Common myeloid progenitor, CD34-positive (primary cell): ENCODE data around the gene MEST.
"Not testable (repeated sequence)": the region's sequence is repeated elsewhere in the genome, so short reads cannot be mapped to it uniquely, and the experiment has no call there.

ENCODE experiments used
- CTCF ChIA-PET: fragments of 350-600 bp; sonication (Branson Sonifier 250); formaldehyde crosslinking; loops from one replicate; lab custom pipeline; 2021; ENCODE audit warnings: antibody characterized with exemption; lab: Charles Lee
- POLR2A ChIA-PET: fragments of 350-600 bp; sonication (Branson Sonifier 250); formaldehyde crosslinking; loops from one replicate; lab custom pipeline; 2021; ENCODE audit warnings: antibody characterized with exemption; lab: Charles Lee
- DNase-seq, 3 donors: peaks; one replicate each; pipeline versions ENCODE4 v3.0.0 to v3.0.0-alpha.2; 2013
- H3K27ac ChIP-seq, 2 experiments: 1 replicate in 1 of 2; 2 replicates in 1 of 2; pipeline ENCODE4 v1.7.0; 2013; ENCODE audit warnings: inconsistent platforms in 2 of 2, low read length in 2 of 2, mild to moderate bottlenecking in 2 of 2, low read depth in 1 of 2, moderate library complexity in 1 of 2; ENCODE audit not compliant: severe bottlenecking in 2 of 2, insufficient read depth in 1 of 2, poor library complexity in 1 of 2
- H3K27me3 ChIP-seq, 5 experiments: replicated peaks in 2 of 5; 1 replicate in 3 of 5; 2 replicates in 2 of 5; pipeline versions ENCODE4 v1.6.1 to v1.7.0; 2013; ENCODE audit warnings: low read length in 4 of 5, mild to moderate bottlenecking in 2 of 5, moderate library complexity in 2 of 5, inconsistent platforms in 1 of 5; ENCODE audit not compliant: insufficient read depth in 5 of 5, control insufficient read depth in 4 of 5
- H3K36me3 ChIP-seq, 4 experiments: 1 replicate in 2 of 4; 2 replicates in 2 of 4; pipeline versions ENCODE4 v1.6.1 to v1.7.0; 2013; ENCODE audit warnings: low read length in 3 of 4, control low read depth in 1 of 4, mild to moderate bottlenecking in 1 of 4; ENCODE audit not compliant: control insufficient read depth in 4 of 4, insufficient read depth in 4 of 4
- H3K4me1 ChIP-seq, 4 experiments: 1 replicate in 3 of 4; 2 replicates in 1 of 4; pipeline versions ENCODE4 v1.6.1 to v1.7.1; 2013; ENCODE audit warnings: low read length in 3 of 4, mild to moderate bottlenecking in 3 of 4, control low read depth in 1 of 4, inconsistent platforms in 1 of 4, moderate library complexity in 1 of 4; ENCODE audit not compliant: control insufficient read depth in 4 of 4, insufficient read depth in 4 of 4; ENCODE audit errors: control extremely low read depth in 1 of 4
- H3K4me3 ChIP-seq, 7 experiments: 1 replicate in 4 of 7; 2 replicates in 3 of 7; pipeline versions ENCODE4 v1.5.1 to v1.7.0; 2013; ENCODE audit warnings: mild to moderate bottlenecking in 7 of 7, low read length in 6 of 7, moderate library complexity in 6 of 7, inconsistent platforms in 2 of 7, low read depth in 2 of 7, control low read depth in 1 of 7; ENCODE audit not compliant: insufficient read depth in 4 of 7, control insufficient read depth in 1 of 7; ENCODE audit errors: extremely low read depth in 1 of 7
- H3K9me3 ChIP-seq, 5 experiments: 1 replicate in 4 of 5; 2 replicates in 1 of 5; pipeline versions ENCODE4 v1.6.1 to v1.7.1; 2013; ENCODE audit warnings: low read length in 4 of 5, mild to moderate bottlenecking in 2 of 5, inconsistent platforms in 1 of 5, low read depth in 1 of 5, moderate library complexity in 1 of 5; ENCODE audit not compliant: control insufficient read depth in 4 of 5, insufficient read depth in 2 of 5; ENCODE audit errors: control extremely low read depth in 1 of 5
- WGBS: methylation state at CpG from one replicate; pipeline ENCODE4 v1.1.5; 2013; ENCODE audit not compliant: insufficient coverage; 5-methylcytosine and 5-hydroxymethylcytosine counted together

The MEST gene

DNA sequence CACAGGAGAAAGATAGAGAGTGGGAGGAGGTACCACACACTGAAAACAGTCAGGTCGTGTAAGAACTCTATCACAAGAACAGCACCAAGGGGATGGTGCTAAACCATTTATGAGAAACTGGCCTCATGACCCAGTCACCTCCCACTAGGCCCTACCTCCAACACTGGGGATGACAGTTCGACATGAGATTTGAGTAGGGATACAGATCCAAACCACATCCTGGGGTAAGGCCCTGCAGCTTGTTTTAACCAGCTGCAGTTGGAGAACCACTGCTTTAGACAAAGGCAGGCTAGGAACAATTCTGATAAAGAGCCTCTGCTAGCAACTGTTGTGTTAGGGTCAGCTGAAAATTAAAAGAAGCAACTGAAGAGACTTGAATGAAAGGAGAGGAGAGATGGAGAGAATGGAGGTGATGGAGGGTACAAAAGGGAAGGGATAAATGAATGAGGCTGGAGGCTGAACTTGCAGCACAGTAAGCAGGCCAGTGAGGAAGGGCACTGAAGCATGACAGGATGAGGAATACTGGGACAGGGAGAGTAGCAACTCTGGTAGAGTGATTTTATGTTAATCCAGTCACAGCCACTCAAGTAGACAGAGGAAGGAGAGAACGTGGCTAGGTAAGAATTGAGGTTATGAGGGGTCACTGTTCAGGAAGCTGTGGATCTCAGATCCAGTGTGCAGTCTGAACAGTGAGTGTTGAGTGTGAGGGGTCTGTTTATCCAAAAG lies 23.6 kb downstream of the MEST start:
- no peak overlapping the region for H3K4me3 ChIP-seq
- H3K4me1 ChIP-seq, result no peaks in the 10 kb centered on the region
- no peak overlapping the region for H3K27ac ChIP-seq
- peak in 1 of 3 donors; percentile 7 for DNase-seq
- H3K27me3 ChIP-seq, result no peaks in the 10 kb centered on the region
- CTCF ChIA-PET, result no interaction called here
- H3K36me3 ChIP-seq, result peaks cover 4 to 47% (median 12%) of the 10 kb centered on the region in 4 experiments
- no peaks in the 10 kb centered on the region for H3K9me3 ChIP-seq
- POLR2A ChIA-PET, result no interaction called here
- WGBS, result 82% methylated on average over 3 of the region's 3 CpGs

DNA sequence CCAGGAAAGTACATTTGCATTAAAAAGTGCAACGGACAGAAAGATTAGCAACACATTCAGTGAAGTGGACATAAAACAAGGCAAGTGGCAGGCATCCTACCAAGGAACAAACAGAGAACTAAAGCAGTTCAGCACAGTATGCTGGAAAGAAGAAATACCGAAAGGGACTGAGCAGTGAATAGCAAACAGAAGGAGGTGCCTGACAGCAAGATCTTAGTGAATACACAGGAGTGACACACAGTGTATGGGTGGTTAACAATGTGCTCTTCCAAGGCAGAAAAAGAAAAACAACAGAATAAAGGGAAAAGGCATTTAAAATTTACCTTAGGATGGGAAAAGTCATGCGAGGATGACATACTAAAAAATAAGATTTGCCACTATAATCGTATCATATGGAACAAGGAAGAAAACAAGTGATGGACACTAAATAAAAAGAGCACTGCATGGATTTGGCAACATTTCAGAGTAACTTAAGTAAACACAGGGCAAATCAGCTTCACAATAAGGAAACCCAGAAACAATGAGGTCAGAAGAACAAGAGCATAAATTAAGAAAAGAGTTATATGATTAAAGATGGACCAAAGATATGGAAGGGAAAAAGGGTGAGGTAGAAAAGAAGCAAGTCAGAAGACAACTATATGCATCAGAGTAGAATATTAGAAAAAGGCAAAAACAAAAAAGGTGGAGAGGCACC lies 29.5 kb downstream of the MEST start:
- Histone ChIP-seq H3K27ac (no peak overlapping the region), H3K4me3 (no peak overlapping the region), H3K27me3 (no peaks in the 10 kb centered on the region), H3K4me1 (no peaks in the 10 kb centered on the region), H3K9me3 (no peaks in the 10 kb centered on the region), H3K36me3 (peaks cover 6 to 31% (median 10%) of the 10 kb centered on the region in 4 experiments)
- CTCF ChIA-PET, result no interaction called here
- POLR2A ChIA-PET, result no interaction called here
- DNase-seq, result no peak
- WGBS, result 100% methylated on average over 3 of the region's 4 CpGs

DNA sequence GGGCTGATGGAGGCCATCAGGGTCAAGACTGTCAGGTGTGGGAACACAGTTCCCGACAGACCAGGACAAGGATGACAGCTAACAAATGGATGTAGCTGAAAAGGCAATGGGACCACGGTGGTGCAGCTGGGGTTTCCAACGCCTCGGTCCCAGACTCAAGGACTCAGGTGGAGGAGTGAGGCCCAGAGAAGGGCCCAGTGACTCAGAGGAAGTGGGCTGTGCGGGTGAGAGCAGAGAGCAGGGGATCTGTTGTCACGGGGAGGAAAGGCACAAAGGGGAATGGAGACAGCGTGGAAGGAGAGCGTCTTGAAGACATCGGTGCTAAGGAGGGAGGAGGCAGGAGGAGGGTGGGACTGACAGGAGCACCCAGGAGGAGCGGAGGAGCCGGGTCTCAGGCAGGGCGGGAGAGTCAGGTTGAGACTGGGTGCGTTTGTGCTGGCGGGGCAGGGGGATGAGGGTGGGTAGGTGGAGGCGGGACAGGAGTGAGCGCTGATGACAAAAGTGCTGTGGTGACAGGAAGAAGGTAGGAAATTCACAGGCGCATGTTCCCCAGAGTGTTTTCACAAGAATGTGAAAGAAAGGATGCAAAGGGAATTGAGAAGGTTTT lies 31.7 kb downstream of the MEST start:
- H3K27ac ChIP-seq, H3K4me3 ChIP-seq, H3K9me3 ChIP-seq, DNase-seq, H3K4me1 ChIP-seq, H3K27me3 ChIP-seq, CTCF ChIA-PET, POLR2A ChIA-PET: not testable (repeated sequence)
- H3K36me3 ChIP-seq, result peaks cover 3 to 31% (median 10%) of the 10 kb centered on the region in 4 experiments
- 99% methylated on average over 8 of the region's 17 CpGs for WGBS

DNA sequence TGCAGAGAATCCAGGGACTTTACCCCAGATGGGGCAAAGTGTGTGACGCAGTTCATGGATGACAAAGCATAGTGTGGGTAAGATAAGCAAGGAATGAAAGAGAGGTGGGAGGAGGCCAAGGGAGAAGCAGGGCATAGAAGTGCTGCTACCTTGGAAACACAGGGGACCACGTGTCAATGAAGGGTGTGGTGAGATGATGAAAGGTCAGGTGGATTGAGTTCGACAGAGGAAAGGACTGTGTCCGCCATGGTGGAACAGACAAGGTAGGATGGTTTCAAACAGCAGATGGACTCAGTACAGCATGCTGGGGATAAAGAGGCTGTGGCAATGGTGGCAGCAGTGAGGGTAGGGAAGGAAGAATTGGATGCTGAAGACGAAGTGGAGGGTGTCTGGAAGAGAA lies 32.7 kb downstream of the MEST start:
- no peak overlapping the region for H3K27ac ChIP-seq
- ChIA-PET CTCF (no interaction called here), POLR2A (no interaction called here)
- peaks cover 7 to 37% (median 12%) of the 10 kb centered on the region in 4 experiments for H3K36me3 ChIP-seq
- no peaks in the 10 kb centered on the region for H3K4me1 ChIP-seq
- no peaks in the 10 kb centered on the region for H3K27me3 ChIP-seq
- 100% methylated on average over 5 of the region's 5 CpGs for WGBS
- no peak overlapping the region for H3K4me3 ChIP-seq
- DNase-seq, result no peak
- H3K9me3 ChIP-seq, result no peaks in the 10 kb centered on the region

DNA sequence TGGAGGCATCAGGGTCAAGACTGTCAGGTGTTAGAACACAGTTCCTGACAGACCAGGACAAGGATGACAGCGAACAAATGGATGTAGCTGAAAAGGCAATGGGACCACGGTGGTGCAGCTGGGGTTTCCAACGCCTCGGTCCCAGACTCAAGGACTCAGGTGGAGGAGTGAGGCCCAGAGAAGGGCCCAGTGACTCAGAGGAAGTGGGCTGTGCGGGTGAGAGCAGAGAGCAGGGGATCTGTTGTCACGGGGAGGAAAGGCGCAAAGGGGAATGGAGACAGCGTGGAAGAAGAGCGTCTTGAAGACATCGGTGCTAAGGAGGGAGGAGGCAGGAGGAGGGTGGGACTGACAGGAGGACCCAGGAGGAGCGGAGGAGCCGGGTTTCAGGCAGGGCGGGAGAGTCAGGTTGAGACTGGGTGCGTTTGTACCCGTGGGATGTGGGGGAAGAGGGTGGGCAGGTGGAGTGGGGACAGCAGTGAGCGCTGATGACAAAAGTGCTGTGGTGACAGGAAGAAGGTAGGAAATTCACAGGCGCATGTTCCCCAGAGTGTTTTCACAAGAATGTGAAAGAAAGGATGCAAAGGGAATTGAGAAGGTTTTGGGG lies 36.0 kb downstream of the MEST start:
- POLR2A ChIA-PET, DNase-seq, H3K4me1 ChIP-seq, CTCF ChIA-PET, H3K27me3 ChIP-seq, H3K9me3 ChIP-seq, H3K27ac ChIP-seq, H3K4me3 ChIP-seq: not testable (repeated sequence)
- 96% methylated on average over 10 of the region's 17 CpGs for WGBS
- H3K36me3 ChIP-seq, result peaks cover 2 to 37% (median 17%) of the 10 kb centered on the region in 4 experiments

DNA sequence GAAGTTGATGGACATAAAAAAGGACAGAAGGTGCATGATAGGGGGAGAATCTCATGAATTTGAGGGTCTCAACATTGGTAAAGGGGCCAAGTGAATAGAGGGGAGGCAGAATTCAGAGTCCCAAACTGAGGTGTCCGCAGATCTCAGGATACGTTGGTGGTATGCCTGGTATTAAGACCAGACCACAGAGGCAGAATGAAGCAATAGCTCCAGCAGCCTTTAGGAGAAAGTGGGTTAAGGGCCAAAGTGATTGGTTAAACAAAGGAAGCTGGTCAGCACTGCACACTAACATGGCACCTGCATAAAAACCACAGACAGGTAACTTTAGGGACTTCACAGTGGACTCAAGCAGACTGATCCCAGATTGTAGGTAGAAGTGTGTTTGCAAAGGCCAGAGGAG lies 37.5 kb downstream of the MEST start:
- H3K9me3 ChIP-seq, result no peaks in the 10 kb centered on the region
- CTCF ChIA-PET, result no interaction called here
- no peaks in the 10 kb centered on the region for H3K27me3 ChIP-seq
- no peaks in the 10 kb centered on the region for H3K4me1 ChIP-seq
- POLR2A ChIA-PET, result no interaction called here
- no peak overlapping the region for H3K27ac ChIP-seq
- H3K4me3 ChIP-seq, result no peak overlapping the region
- no peak for DNase-seq
- peaks cover 5 to 38% (median 22%) of the 10 kb centered on the region in 4 experiments for H3K36me3 ChIP-seq
- WGBS, result 100% methylated on average over 2 of the region's 2 CpGs

DNA sequence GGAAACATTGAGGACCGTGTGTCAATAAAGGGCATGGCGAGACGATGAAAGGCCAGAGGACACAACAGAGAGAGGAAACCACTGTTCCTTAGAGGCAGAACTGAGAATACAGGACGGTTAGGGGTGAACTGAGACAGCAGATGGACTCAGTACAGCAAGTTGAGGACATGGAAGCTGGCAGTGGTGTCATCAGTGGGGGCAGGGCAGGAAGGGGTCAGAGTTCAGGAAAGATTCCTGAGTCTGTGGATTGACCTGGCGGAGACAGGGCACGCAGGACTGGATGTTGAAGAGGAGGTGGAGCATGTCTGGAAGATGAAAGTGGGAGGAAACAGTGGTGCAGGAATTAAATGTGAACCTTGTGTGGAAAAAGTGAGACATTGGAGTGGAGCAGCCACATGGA lies 46.0 kb downstream of the MEST start:
- H3K4me1 ChIP-seq, CTCF ChIA-PET, POLR2A ChIA-PET, H3K9me3 ChIP-seq, H3K27me3 ChIP-seq, H3K4me3 ChIP-seq, H3K27ac ChIP-seq, DNase-seq: not testable (repeated sequence)
- 94% methylated on average over 5 of the region's 6 CpGs for WGBS
- H3K36me3 ChIP-seq, result peaks cover 8 to 26% (median 16%) of the 10 kb centered on the region in 4 experiments
